Thyroid gland (tissue), 4 donors: ENCODE results near the gene CACHD1. TPM values are rescaled to one million over a fixed set of nuclear protein-coding genes. Genes with fewer than 3 reads are reported as not detected.

Source experiments
- DNase-seq, 2 donors: peaks; one replicate each; pipeline ENCODE4 v3.0.0-alpha.2; 2019
- H3K27ac ChIP-seq, 3 donors: fragments of 200-600 bp; sonication (generic); 1 replicate in 2 of 3; 2 replicates in 1 of 3; pipeline ENCODE4 v1.5.1; 2016 to 2019; ENCODE audit warnings: mild to moderate bottlenecking in 1 of 3, moderate library complexity in 1 of 3
- H3K27me3 ChIP-seq: fragments of 200-600 bp; sonication (generic); one replicate; pipeline ENCODE4 v1.5.1; 2019
- H3K36me3 ChIP-seq, 2 donors: fragments of 200-600 bp; sonication (generic); one replicate each; pipeline ENCODE4 v1.5.1; 2016 to 2019
- H3K4me1 ChIP-seq, 2 donors: fragments of 200-600 bp; sonication (generic); one replicate each; pipeline ENCODE4 v1.5.1; 2017 to 2019
- H3K4me3 ChIP-seq, 3 donors: fragments of 200-600 bp; sonication (generic); replicated peaks in 1 of 3; 1 replicate in 2 of 3; 2 replicates in 1 of 3; pipeline ENCODE4 v1.5.1; 2016; ENCODE audit warnings: mild to moderate bottlenecking in 1 of 3
- H3K9me3 ChIP-seq: fragments of 200-600 bp; sonication (generic); one replicate; pipeline ENCODE4 v1.5.1; 2017
- CTCF ChIP-seq, 6 experiments: fragments of 200-600 bp in 3 of 6; fragments of 450-650 bp in 3 of 6; sonication (generic) in 3 of 6; IDR thresholded peaks; one replicate each; pipeline ENCODE4 v1.5.1; 2016 to 2019; ENCODE audit warnings: antibody characterized with exemption in 6 of 6, mild to moderate bottlenecking in 2 of 6, inconsistent platforms in 1 of 6, moderate library complexity in 1 of 6
- POLR2A ChIP-seq, 2 donors: fragments of 450-650 bp; IDR thresholded peaks; one replicate each; pipeline ENCODE4 v1.6.1; 2017; ENCODE audit warnings: antibody characterized with exemption in 2 of 2, mild to moderate bottlenecking in 2 of 2, moderate library complexity in 1 of 2
- WGBS, 2 donors: methylation state at CpG; one replicate each; pipeline ENCODE4 v1.1.5; 2017; 5-methylcytosine and 5-hydroxymethylcytosine counted together
- intact Hi-C: fragments of 100-400 bp; cut with DNase I; formaldehyde crosslinking; loops from one replicate; pipeline ENCODE4 v1.15.1; 2023
- total RNA-seq, 4 donors: library from RNA; depleted of rRNA; stranded (reverse); fragments of >200 nt; gene quantifications; one replicate each; pipeline ENCODE4 v1.2.3, GENCODE V29; 2016

CACHD1 gene
- total RNA-seq, 4 donors from 2014 or later = 12.9 to 25.1 (median 17.0) TPM

- Histone ChIP-seq H3K4me1 (no peaks in the 10 kb centered on the region), H3K9me3 (no peaks in the 10 kb centered on the region), H3K27ac (no peak overlapping the region), H3K4me3 (no peak overlapping the region), H3K27me3 (no peaks in the 10 kb centered on the region), H3K36me3 (no peaks in the 10 kb centered on the region)
- intact Hi-C loops = no loop called here
- no peak for DNase-seq
- WGBS, 2 donors = 78 to 80% methylated on average over 7 of the region's 7 CpGs
- TF ChIP-seq CTCF (IDR thresholded peaks at IDR 0.05) (no peak), POLR2A (IDR thresholded peaks at IDR 0.05) (no peak)
Observed at GRCh38 chr1:64440183-64440826, 29.6 kb upstream of the CACHD1 start.

DNA sequence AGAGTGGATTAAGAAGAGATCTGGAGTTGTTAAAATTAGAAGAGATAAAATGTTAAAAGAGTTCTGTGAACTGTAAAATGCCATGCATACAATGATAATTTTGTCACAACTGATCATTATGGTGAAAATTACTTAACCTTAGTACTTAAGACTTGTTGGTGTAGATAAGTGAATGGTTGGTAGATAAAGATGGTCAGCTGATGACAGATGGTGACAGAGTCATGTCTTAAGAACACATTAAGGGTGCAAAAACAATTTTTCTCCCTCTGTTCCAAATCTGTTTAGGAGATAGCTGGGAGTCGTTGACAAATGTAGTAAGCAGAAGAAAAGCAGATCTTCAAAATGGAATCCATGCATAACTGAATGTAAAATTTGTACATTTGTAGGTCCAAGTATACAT lies 18.5 kb upstream of the CACHD1 start:
- intact Hi-C loops = no loop called here
- Histone ChIP-seq H3K4me1 (no peaks in the 10 kb centered on the region), H3K36me3 (no peaks in the 10 kb centered on the region), H3K27me3 (no peaks in the 10 kb centered on the region), H3K4me3 (no peak overlapping the region), H3K27ac (no peak overlapping the region), H3K9me3 (no peaks in the 10 kb centered on the region)
- 88 to 89% methylated on average over 1 of the region's 1 CpG for whole genome bisulfite sequencing, 2 donors
- no peak for DNase-seq
- no peak for TF ChIP-seq CTCF (IDR thresholded peaks at IDR 0.05)
- no peak for TF ChIP-seq POLR2A (IDR thresholded peaks at IDR 0.05)

DNA sequence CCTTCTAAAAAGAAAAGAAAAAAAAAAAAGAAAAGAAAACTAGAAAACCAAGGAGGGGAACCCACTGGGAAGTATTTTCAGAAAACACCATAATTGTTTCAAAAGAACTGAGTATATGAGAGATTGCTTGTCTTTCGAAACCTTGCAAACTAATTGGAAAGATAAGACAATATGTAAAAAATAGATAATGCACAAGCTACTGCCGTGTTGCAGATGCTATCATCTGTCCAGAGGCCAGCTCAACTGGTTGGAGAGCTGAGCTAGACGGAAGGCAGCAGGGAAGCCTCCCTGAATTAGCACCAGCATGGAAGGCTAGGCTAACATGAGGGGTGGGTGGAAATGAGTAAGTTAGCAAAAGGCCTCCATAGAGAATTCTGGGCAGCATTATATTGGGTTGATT lies 16.2 kb upstream of the CACHD1 start:
- H3K4me1 ChIP-seq = no peaks in the 10 kb centered on the region
- WGBS, 2 donors = 89 to 93% methylated on average over 3 of the region's 3 CpGs
- H3K36me3 ChIP-seq = no peaks in the 10 kb centered on the region
- intact Hi-C loops = no loop called here
- DNase-seq = no peak
- no peak for TF ChIP-seq POLR2A (IDR thresholded peaks at IDR 0.05)
- no peak for TF ChIP-seq CTCF (IDR thresholded peaks at IDR 0.05)
- no peak overlapping the region for H3K4me3 ChIP-seq
- H3K27me3 ChIP-seq = no peaks in the 10 kb centered on the region
- H3K9me3 ChIP-seq = no peaks in the 10 kb centered on the region
- no peak overlapping the region for H3K27ac ChIP-seq

DNA sequence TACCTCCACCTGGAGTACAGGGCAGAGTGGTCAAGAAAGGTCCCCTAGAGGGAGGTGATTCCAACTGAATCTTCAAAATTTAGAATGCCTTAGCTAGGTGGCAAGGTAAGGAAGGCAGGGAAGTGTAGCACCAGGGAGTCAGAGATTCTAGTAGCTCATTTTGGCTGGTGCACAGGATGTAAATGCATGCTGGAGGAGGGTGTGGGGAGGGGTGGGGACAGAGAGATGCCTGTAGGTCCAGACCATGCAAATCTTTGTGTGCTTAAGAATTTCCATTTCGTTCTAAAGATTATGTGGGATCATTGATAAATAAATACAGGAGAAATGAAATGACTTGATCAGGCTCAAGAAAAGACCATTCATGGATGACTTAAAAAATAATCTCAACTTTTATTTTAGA lies 11.0 kb upstream of the CACHD1 start:
- no peaks in the 10 kb centered on the region for H3K36me3 ChIP-seq
- no peaks in the 10 kb centered on the region for H3K9me3 ChIP-seq
- no peak for DNase-seq
- TF ChIP-seq POLR2A (IDR thresholded peaks at IDR 0.05) (no peak), CTCF (IDR thresholded peaks at IDR 0.05) (no peak)
- no peaks in the 10 kb centered on the region for H3K4me1 ChIP-seq
- no peak overlapping the region for H3K4me3 ChIP-seq
- no peak overlapping the region for H3K27ac ChIP-seq
- H3K27me3 ChIP-seq = no peaks in the 10 kb centered on the region
- intact Hi-C loops = no loop called here
- 93 to 97% methylated on average over 1 of the region's 1 CpG for WGBS, 2 donors

DNA sequence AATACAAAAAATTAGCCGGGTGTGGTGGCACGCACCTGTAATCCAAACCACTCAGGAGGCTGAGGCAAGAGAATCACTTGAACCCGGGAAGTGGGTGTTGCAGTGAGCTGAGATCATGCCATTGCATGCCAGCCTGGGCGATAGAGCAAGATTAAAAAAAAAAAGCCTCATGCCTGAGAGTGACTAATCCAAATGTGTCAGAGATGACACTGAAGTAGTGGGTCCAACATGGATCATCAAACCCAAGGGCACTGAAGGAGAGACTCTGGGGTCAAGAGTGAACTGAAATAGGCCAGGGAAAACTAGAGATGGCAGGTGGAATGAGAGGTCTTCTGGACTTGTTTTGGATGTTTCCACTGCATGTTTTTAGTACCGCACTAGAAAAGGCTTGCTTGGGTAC lies 10.2 kb upstream of the CACHD1 start:
- H3K4me1 ChIP-seq = no peaks in the 10 kb centered on the region
- WGBS, 2 donors = 76 to 78% methylated on average over 5 of the region's 5 CpGs
- H3K27me3 ChIP-seq = no peaks in the 10 kb centered on the region
- no peak for DNase-seq
- intact Hi-C loops = loop anchor here (10.0 kb wide), 1 partner anchor 195 kb away; no protein-coding TSS in a partner anchor
- H3K36me3 ChIP-seq = no peaks in the 10 kb centered on the region
- H3K4me3 ChIP-seq = no peak overlapping the region
- H3K9me3 ChIP-seq = no peaks in the 10 kb centered on the region
- TF ChIP-seq POLR2A (IDR thresholded peaks at IDR 0.05) = no peak
- TF ChIP-seq CTCF (IDR thresholded peaks at IDR 0.05) = no peak
- H3K27ac ChIP-seq = no peak overlapping the region
